Left lung (tissue), 10 donors: ENCODE measurements around the gene P3H2. TPM values are rescaled to one million over a fixed set of nuclear protein-coding genes. Genes with fewer than 3 reads are reported as not detected.

Experiments used
- ATAC-seq: fragments of 200-7000 bp; cut with Tn5 transposase; one replicate; pipeline ENCODE4 v1.9.1; 2020; ENCODE audit warnings: moderate library complexity
- DNase-seq, 4 donors: peaks; one replicate each; pipeline ENCODE4 v3.0.0-alpha.2; 2013 to 2020
- H3K27ac ChIP-seq, 2 donors: fragments of 200-600 bp; sonication (generic) in 1 of 2; one replicate each; pipeline versions ENCODE4 v1.5.0 to v1.8.0; 2020 to 2021
- H3K27me3 ChIP-seq, 2 donors: fragments of 200-600 bp; sonication (generic) in 1 of 2; one replicate each; pipeline versions ENCODE4 v1.5.0 to v1.8.0; 2020 to 2021
- H3K36me3 ChIP-seq, 2 donors: fragments of 200-600 bp; sonication (generic) in 1 of 2; one replicate each; pipeline versions ENCODE4 v1.5.0 to v1.8.0; 2020 to 2021
- H3K4me1 ChIP-seq, 2 donors: fragments of 200-600 bp; one replicate each; pipeline ENCODE4 v1.8.0; 2021
- H3K4me3 ChIP-seq, 2 donors: fragments of 200-600 bp; sonication (generic) in 1 of 2; one replicate each; pipeline versions ENCODE4 v1.5.0 to v1.8.0; 2020 to 2021; ENCODE audit warnings: mild to moderate bottlenecking in 1 of 2
- H3K9me3 ChIP-seq, 2 donors: fragments of 200-600 bp; sonication (generic) in 1 of 2; one replicate each; pipeline versions ENCODE4 v1.5.0 to v1.8.0; 2020 to 2021
- intact Hi-C, 2 donors: fragments of 100-400 bp; cut with DNase I; formaldehyde crosslinking; loops; one replicate each; pipeline versions ENCODE4 v1.11.2 to v1.14.2; 2022
- polyA plus RNA-seq, 6 donors: library from polyadenylated mRNA; unstranded; fragments of 120-200 nt; gene quantifications; one replicate each; pipeline ENCODE4 v1.2.1, GENCODE V29; 2013; ENCODE audit not compliant: insufficient read length in 6 of 6
- total RNA-seq, 2 donors: library from RNA; stranded (reverse); fragmentation: NEBNext Ultra II Directional; extraction: Animal tissue kit (Norgen Biotek cat#: 25700); gene quantifications; one replicate each; pipeline ENCODE4 v1.2.1, GENCODE V29; 2021
- TF ChIP-seq, protein P1 (sequence below), 2 donors: fragments of 200-600 bp; sonication (generic) in 1 of 2; IDR thresholded peaks; one replicate each; pipeline versions ENCODE4 v1.5.0 to v1.8.0; 2021; ENCODE audit warnings: antibody characterized with exemption in 2 of 2
- donor health status: DM: no; HTN: yes; CAD: no.
- donor health status: DM: no; HTN: no; CAD: no.

The P3H2 gene
- total and polyA plus RNA-seq, 8 donors, result 29.1 to 50.7 (median 36.1) TPM

DNA sequence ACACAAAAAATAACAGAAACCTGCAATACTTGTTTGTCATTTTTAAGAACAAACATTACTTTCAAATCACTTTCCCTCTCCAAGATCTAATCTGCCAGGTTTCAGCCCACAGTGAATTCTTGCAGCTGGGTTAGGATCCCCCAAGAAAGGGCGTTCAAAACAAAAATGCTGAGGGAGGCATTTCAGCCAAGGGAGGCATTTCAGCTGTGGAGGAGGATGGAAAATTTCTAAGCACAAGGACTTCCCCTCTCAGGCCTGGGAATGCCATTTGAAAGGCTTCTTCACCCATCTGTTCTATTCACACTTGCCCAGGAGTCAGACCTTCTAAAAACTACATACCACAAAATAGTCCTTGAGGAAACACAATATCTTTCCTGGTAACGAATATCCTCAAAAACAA lies 69.1 kb downstream of the P3H2 start:
- Histone ChIP-seq H3K27me3 (no peaks in the 10 kb centered on the region), H3K9me3 (no peaks in the 10 kb centered on the region), H3K27ac (no peak overlapping the region), H3K36me3 (no peaks in the 10 kb centered on the region), H3K4me1 (peaks cover 0 to 4% of the 10 kb centered on the region in 2 donors), H3K4me3 (no peak overlapping the region)
- intact Hi-C loops, result no loop called here
- TF ChIP-seq, protein P1, sequence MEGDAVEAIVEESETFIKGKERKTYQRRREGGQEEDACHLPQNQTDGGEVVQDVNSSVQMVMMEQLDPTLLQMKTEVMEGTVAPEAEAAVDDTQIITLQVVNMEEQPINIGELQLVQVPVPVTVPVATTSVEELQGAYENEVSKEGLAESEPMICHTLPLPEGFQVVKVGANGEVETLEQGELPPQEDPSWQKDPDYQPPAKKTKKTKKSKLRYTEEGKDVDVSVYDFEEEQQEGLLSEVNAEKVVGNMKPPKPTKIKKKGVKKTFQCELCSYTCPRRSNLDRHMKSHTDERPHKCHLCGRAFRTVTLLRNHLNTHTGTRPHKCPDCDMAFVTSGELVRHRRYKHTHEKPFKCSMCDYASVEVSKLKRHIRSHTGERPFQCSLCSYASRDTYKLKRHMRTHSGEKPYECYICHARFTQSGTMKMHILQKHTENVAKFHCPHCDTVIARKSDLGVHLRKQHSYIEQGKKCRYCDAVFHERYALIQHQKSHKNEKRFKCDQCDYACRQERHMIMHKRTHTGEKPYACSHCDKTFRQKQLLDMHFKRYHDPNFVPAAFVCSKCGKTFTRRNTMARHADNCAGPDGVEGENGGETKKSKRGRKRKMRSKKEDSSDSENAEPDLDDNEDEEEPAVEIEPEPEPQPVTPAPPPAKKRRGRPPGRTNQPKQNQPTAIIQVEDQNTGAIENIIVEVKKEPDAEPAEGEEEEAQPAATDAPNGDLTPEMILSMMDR (IDR thresholded peaks at IDR 0.05), result no peak
- ATAC-seq, result peak; percentile 32
- no peak for DNase-seq

GRCh38 chr3:190048932-190049441 lies 71.7 kb downstream of the P3H2 start:
- Histone ChIP-seq H3K27me3 (no peaks in the 10 kb centered on the region), H3K36me3 (no peaks in the 10 kb centered on the region), H3K4me3 (no peak overlapping the region), H3K27ac (no peak overlapping the region), H3K9me3 (no peaks in the 10 kb centered on the region), H3K4me1 (peaks cover 2 to 4% of the 10 kb centered on the region in 2 donors)
- ATAC-seq, result peak; percentile 63
- intact Hi-C loops, result no loop called here
- TF ChIP-seq, protein P1 (IDR thresholded peaks at IDR 0.05), result no peak
- DNase-seq, result no peak

DNA sequence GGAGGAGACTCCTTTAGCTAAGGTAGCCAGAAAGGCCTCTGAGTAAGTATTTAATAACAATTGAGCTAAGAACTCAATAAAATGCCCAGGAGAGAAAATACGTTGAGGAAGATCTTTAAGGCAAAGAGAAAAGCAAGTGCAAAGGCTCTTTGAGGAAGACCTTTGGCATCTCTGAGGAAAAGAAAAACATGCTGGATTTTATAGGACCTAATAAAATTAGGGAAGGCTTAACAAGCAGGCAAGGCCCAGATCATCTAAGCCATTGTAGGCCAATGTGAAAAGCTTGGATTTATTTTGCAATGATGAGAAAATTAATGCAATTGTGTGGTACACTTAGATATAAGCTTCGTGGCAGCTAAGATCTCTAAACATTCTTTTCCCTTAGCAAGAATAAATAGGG lies 75.7 kb downstream of the P3H2 start:
- ATAC-seq (no peak), DNase-seq (no peak)
- Histone ChIP-seq H3K27ac (no peak overlapping the region), H3K4me3 (no peak overlapping the region), H3K9me3 (no peaks in the 10 kb centered on the region), H3K36me3 (no peaks in the 10 kb centered on the region), H3K27me3 (no peaks in the 10 kb centered on the region), H3K4me1 (peaks cover 4 to 14% of the 10 kb centered on the region in 2 donors)
- intact Hi-C loops, result no loop called here
- TF ChIP-seq, protein P1 (IDR thresholded peaks at IDR 0.05), result no peak

DNA sequence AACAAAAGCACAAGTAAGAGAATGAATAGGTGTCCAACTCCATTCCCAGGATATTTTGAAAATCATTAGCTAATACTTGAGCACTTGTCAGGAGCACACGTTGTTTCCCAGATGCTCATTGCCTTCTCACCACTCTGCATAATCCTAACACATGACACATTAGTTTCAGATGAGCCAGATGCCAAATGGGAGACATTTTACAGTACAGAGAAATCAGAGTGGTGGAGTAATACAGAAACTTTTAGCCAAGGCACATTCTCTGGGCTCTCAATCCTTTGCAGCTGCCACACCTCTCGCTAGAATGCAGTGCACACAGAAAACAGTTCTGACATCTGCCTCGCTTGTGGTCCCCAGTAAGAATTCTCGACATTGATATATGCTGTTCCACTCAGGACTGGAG lies 76.6 kb downstream of the P3H2 start:
- intact Hi-C loops, result no loop called here
- no peak overlapping the region for H3K4me3 ChIP-seq
- H3K36me3 ChIP-seq, result no peaks in the 10 kb centered on the region
- no peak for DNase-seq
- peaks cover 4 to 14% of the 10 kb centered on the region in 2 donors for H3K4me1 ChIP-seq
- H3K9me3 ChIP-seq, result no peaks in the 10 kb centered on the region
- H3K27me3 ChIP-seq, result no peaks in the 10 kb centered on the region
- no peak overlapping the region for H3K27ac ChIP-seq
- ATAC-seq, result peak; percentile 59
- TF ChIP-seq, protein P1 (IDR thresholded peaks at IDR 0.05), result no peak

DNA sequence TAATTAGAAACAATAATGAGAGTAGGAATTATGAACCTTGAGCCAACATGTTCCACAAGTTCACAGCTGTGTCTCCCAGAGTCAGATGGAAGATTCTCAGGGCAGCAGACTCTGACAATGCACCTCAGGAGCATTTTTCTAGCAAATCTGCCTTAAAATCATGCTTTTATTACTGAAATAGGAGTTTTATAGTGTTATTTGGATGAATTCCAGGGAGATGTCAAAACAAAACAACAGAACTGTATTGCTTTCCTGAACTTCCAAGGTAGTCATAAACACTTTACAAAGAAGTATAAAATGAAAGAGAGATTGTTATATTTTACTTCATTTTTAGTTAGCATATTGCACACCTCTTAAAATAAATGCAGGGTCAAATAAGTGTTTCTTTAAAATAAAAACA lies 77.0 kb downstream of the P3H2 start:
- Histone ChIP-seq H3K4me1 (peaks cover under 1 to 14% of the 10 kb centered on the region in 2 donors), H3K9me3 (no peaks in the 10 kb centered on the region), H3K4me3 (no peak overlapping the region), H3K27ac (no peak overlapping the region), H3K36me3 (no peaks in the 10 kb centered on the region), H3K27me3 (no peaks in the 10 kb centered on the region)
- DNase-seq (no peak), ATAC-seq (no peak)
- intact Hi-C loops, result no loop called here
- TF ChIP-seq, protein P1 (IDR thresholded peaks at IDR 0.05), result no peak
